Left lobe of liver (tissue), 2 donors: Measurements from ENCODE around the gene KCNAB1. TPM values are rescaled to one million over a fixed set of nuclear protein-coding genes. Genes with fewer than 3 reads are reported as not detected.
"Not testable (repeated sequence)": the region's sequence is repeated elsewhere in the genome, so short reads cannot be mapped to it uniquely, and the experiment has no call there.

Experiments used
- ATAC-seq: fragments of 200-7000 bp; cut with Tn5 transposase; one replicate; pipeline ENCODE4 v1.9.1; 2020; ENCODE audit warnings: mild to moderate bottlenecking, moderate library complexity
- DNase-seq: peaks from one replicate; pipeline ENCODE4 v3.0.0-alpha.2; 2020; ENCODE audit warnings: low spot score
- total RNA-seq: library from RNA; stranded (reverse); gene quantifications from one replicate; pipeline ENCODE4 v1.2.1, GENCODE V29; 2021
- donor health status: DM: no; HTN: no; CAD: no; lungs with moderate emphysema.
- donor health status: DM: no; HTN: yes; CAD: no.

KCNAB1 gene
- total RNA-seq, 1 donor from 2014 or later = 0.23 TPM

DNA sequence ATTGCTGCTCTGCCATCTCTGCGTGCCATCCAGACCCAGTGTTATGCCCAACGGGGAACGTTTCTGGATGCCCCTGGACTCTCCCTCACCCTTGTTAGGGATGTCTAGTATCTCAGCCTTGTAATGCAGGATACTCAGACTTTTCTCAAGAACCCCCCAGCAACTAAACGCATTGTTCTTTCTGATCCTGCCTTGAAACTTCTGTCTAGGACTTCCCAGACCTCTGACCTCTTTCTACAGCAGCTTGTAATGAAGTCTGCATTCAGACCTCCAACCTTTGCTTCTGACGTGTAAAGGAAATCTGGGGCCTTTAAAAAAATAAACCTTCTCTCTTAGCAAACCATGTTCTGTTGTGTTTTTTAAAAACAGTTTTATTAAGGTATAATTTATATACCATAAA is 139.5 kb downstream of the KCNAB1 start:
- no peak for ATAC-seq
- no peak for DNase-seq

GRCh38 chr3:156260331-156260730 is 140.0 kb downstream of the KCNAB1 start:
- ATAC-seq = no peak
- no peak for DNase-seq

GRCh38 chr3:156264771-156265170 is 144.4 kb downstream of the KCNAB1 start:
- ATAC-seq (no peak), DNase-seq (no peak)

GRCh38 chr3:156271508-156271907 is 151.1 kb downstream of the KCNAB1 start:
- ATAC-seq (no peak), DNase-seq (no peak)

DNA sequence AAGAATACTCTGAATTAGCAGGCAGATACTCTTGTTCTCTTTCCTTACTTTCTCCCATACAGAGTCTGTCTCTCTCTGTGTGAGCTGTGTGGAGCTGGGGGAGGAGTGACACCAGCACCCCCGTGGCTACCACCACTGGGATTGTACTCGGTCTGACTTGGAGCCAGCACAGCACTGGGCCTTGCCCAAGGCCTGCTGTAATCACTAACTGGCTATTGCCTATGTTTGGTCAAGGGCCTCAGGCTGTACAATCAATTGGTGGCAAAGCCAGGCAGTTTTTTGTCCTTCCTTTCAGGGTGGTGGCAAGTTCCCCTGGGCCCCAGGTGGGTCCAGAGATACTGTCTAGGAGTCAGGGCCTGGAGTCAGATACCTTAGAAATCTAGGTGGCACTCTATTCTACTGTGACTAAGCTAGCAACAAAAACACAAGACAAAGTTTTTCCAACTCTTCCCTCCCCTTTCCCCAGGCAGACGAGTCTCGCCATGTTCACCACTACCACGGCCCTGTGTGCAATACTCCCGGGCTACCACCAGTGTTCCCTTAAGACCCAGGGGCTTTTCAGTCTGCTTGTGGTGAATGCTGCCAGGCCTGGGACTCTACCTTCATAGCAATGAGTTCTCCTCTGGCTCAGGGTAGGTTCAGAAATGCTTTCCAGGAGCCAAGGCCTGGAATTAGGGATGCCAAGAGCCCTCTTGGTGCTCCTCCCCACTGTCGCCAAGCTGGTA is 151.8 kb downstream of the KCNAB1 start:
- ATAC-seq = peak; percentile 77
- DNase-seq = no peak

- ATAC-seq (peak; percentile 46), DNase-seq (no peak)
Observed at GRCh38 chr3:156273111-156273694, 152.8 kb downstream of the KCNAB1 start.

DNA sequence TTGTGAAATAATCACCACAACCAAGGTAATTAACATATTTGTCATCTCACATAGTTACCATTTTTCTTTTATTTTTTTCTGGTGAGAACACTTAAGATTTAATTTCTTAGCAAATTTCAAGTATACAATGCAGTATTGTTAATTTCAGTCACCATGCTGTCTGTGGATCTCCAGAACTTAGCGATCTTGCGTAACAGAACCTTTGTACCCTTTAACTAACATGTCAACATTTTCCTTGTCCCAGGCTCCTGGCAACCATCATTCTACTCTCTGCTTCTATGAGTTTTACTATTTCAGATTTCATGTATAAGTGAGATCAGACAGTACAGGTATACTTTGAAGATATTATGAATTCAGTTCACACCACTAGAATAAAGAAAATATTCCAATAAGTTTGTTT is 154.4 kb downstream of the KCNAB1 start:
- no peak for DNase-seq
- ATAC-seq = peak; percentile 94

DNA sequence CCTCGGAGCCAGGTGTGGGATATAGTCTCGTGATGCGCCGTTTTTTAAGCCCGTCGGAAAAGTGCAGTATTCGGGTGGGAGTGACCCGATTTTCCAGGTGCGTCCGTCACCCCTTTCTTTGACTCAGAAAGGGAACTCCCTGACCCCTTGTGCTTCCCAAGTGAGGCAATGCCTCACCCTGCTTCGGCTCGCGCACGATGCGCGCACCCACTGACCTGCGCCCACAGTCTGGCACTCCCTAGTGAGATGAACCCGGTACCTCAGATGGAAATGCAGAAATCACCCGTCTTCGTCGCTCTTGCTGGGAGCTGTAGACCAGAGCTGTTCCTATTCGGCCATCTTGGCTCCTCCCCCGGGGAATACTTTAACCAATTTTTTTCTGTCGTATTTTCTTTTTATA is 164.3 kb downstream of the KCNAB1 start:
- DNase-seq = not testable (repeated sequence)

DNA sequence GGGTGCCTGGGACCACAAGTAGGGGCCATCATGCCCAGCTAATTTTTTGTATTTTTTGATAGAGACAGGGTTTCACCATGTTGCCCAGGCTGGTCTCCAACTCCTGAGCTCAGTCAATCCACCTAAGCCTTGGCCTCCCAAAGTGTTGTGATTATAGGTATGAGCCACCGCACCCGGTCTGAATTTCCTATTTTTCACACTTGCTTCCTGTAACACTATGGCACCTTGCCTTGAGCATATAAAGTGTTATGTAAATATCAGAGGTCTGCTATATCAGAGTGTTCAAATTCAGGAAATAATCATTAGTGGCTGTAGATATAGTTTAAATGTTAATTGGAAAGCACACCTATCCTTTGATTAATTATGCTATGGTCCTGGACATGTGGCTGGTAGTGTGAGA is 165.2 kb downstream of the KCNAB1 start:
- no peak for ATAC-seq

More for the DNA sequence above, 164.3 kb downstream of the KCNAB1 start:
- ATAC-seq = not testable (repeated sequence)

GRCh38 chr3:156290924-156291271 is 170.5 kb downstream of the KCNAB1 start:
- DNase-seq (no peak), ATAC-seq (no peak)

More for the DNA sequence above, 165.2 kb downstream of the KCNAB1 start:
- DNase-seq = no peak

GRCh38 chr3:156291272-156292123 is 171.1 kb downstream of the KCNAB1 start:
- ATAC-seq (peak; percentile 29), DNase-seq (no peak)

GRCh38 chr3:156293566-156293965 is 173.2 kb downstream of the KCNAB1 start:
- DNase-seq = no peak

GRCh38 chr3:156297582-156297981 is 177.2 kb downstream of the KCNAB1 start:
- DNase-seq (no peak), ATAC-seq (no peak)

More at GRCh38 chr3:156293566-156293965, 173.2 kb downstream of the KCNAB1 start:
- no peak for ATAC-seq

- DNase-seq (no peak), ATAC-seq (no peak)
Observed at GRCh38 chr3:156298014-156298413, 177.6 kb downstream of the KCNAB1 start.

- ATAC-seq (peak; percentile 35), DNase-seq (no peak)
Observed at GRCh38 chr3:156298938-156299337, 178.6 kb downstream of the KCNAB1 start.

- ATAC-seq (no peak), DNase-seq (no peak)
Observed at GRCh38 chr3:156299569-156299968, 179.2 kb downstream of the KCNAB1 start.

- ATAC-seq = no peak
- DNase-seq = no peak
Observed at GRCh38 chr3:156300371-156300770, 180.0 kb downstream of the KCNAB1 start.

DNA sequence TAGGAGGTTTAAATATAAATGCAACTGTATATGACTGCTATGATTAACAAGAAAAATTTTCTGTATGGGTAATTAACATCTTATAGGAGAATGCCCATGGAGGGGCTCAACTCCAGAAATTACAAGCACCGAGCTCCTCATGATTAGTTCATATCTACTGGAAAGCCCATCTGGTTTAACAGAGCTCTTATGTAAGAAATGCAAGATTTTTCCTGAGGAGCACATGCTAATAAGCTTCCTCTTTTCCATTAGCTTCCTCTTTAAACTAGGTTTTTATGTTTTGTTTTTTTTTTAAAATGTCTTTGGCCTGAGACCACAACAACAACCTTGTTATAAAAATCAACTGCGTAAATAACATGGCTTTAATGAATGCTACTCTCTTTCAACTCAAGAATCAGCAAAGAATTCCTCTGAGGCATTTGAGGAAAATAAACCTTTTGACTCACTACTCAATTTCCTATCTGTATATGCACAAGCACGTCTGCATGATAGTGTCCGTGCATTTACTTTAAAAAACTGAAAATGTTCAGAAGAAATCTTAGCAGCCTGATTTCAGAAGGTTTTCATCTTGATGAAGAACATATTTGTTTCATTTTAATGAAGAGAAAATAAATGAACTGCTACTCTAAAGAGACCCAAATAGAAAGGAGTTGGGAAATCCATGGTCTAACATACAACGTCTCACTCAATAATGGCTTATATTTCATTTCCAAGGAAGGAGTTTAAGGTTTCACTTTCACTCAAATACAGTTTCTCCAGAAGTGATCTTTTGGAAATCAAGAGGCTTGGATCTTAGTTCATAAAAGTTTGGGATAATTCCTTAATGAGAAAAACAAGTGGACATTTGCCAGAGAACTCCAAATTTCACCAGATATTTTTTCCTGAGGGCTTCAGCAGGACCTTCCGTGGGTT is 180.8 kb downstream of the KCNAB1 start:
- ATAC-seq (no peak), DNase-seq (no peak)

DNA sequence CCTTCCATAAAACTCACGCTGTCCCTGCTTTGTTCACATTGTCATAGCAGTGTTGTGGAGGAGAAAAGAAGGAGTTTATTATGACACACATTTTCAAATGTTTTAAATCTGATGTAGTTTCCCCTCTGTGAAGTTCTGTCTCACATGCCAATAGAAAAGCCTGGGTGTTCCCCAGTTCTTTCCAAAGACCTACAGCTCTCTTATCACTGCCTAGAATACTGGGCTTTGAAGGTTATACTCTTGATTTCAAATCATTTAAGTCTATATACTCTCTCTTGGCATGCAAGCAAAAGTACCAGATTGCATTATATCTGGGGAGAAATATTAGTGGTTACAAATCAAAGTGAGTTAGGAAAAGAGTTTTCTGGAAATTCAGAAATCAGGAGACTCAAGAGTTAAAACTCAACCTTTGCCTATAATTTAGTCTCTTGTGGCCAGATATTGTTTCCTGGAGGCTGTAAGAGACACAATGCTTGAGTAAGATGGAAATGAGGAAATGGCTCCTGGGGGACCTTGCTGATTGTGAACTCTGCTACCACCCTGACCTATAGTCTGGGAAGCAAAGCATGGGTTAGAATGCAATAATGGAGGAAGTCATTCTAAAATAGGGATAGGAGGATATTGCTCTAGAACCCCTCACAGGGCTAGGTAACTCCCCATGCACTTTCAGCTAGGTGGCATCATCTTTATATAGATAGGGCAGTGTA is 182.8 kb downstream of the KCNAB1 start:
- ATAC-seq = no peak
- DNase-seq = no peak

- DNase-seq (no peak), ATAC-seq (no peak)
Observed at GRCh38 chr3:156304406-156304805, 184.0 kb downstream of the KCNAB1 start.
